ENCODE data around the gene OSBPL1A. TPM values are rescaled to one million over a fixed set of nuclear protein-coding genes. Genes with fewer than 3 reads are reported as not detected.

Gene OSBPL1A
- polyA plus RNA-seq, 1 of the 3 experiments (the other 2 are of a cell fraction) = 21.3 TPM

- Histone ChIP-seq H3K27ac (ENCODE audit: low read depth in 2 of 2, low read length in 1 of 2) (no peak overlapping the region), H3K79me2 (ENCODE audit: insufficient read depth) (no peaks in the 10 kb centered on the region), H3K4me1 (ENCODE audit: control insufficient read depth in 1 of 2, insufficient read depth in 2 of 2, low read depth in 1 of 2, low read length in 1 of 2) (peaks cover 0 to 14% of the 10 kb centered on the region in 2 experiments; a peak in 1 of 4 replicates), H4K20me1 (ENCODE audit: insufficient read depth) (no peaks in the 10 kb centered on the region), H3F3A (replicated peaks; ENCODE audit: insufficient read depth) (peaks cover 12% of the 10 kb centered on the region), H3K9me3 (no peaks in the 10 kb centered on the region), H2AFZ (ENCODE audit: low read depth) (no peak overlapping the region), H3K27me3 (ENCODE audit: insufficient read depth) (no peaks in the 10 kb centered on the region), H3K9me2 (no peaks in the 10 kb centered on the region), H3K36me3 (replicated peaks in 1 of 2; ENCODE audit: control insufficient read depth in 1 of 2, insufficient read depth in 2 of 2, low read length in 1 of 2) (no peaks in the 10 kb centered on the region), H3K9ac (no peak overlapping the region), H3K4me3 (ENCODE audit: low read depth in 2 of 2, low read length in 1 of 2) (no peak overlapping the region), H3K4me2 (no peak overlapping the region)
- ChIA-PET CTCF (no interaction called here), POLR2A (no interaction called here)
- WGBS (ENCODE audit: low lambda C conversion rate) = 69% methylated on average over 6 of the region's 6 CpGs
- TF ChIP-seq YY1 (IDR thresholded peaks at IDR 0.05; ENCODE audit: low read depth) (no peak), GATA2 (CRISPR knock-in tag; IDR thresholded peaks at IDR 0.05) (no peak), CHD2 (IDR thresholded peaks at IDR 0.05; ENCODE audit: low read length, partially characterized antibody) (no peak), USF2 (IDR thresholded peaks at IDR 0.05; ENCODE audit: borderline replicate concordance, low read depth, low read length) (no peak), RFX5 (IDR thresholded peaks at IDR 0.05; ENCODE audit: low read length) (no peak), EZH2phosphoT487 (IDR thresholded peaks at IDR 0.05; ENCODE audit: borderline replicate concordance, low read depth) (no peak), SIN3A (IDR thresholded peaks at IDR 0.05; ENCODE audit: borderline replicate concordance, low read depth, low read length) (no peak), RCOR1 (IDR thresholded peaks at IDR 0.05; ENCODE audit: low read length) (no peak), FOXM1 (IDR thresholded peaks at IDR 0.05; ENCODE audit: low read depth) (no peak), GABPA (IDR thresholded peaks at IDR 0.05; ENCODE audit: low read depth) (no peak), EP300 (IDR thresholded peaks at IDR 0.05; ENCODE audit: borderline replicate concordance in 1 of 2, low read depth in 1 of 2, low read length in 1 of 2) (no peak), JUND (IDR thresholded peaks at IDR 0.05) (no peak), TEAD4 (IDR thresholded peaks at IDR 0.05; ENCODE audit: borderline replicate concordance, insufficient read depth) (no peak)
- TF ChIP-seq, protein P1, sequence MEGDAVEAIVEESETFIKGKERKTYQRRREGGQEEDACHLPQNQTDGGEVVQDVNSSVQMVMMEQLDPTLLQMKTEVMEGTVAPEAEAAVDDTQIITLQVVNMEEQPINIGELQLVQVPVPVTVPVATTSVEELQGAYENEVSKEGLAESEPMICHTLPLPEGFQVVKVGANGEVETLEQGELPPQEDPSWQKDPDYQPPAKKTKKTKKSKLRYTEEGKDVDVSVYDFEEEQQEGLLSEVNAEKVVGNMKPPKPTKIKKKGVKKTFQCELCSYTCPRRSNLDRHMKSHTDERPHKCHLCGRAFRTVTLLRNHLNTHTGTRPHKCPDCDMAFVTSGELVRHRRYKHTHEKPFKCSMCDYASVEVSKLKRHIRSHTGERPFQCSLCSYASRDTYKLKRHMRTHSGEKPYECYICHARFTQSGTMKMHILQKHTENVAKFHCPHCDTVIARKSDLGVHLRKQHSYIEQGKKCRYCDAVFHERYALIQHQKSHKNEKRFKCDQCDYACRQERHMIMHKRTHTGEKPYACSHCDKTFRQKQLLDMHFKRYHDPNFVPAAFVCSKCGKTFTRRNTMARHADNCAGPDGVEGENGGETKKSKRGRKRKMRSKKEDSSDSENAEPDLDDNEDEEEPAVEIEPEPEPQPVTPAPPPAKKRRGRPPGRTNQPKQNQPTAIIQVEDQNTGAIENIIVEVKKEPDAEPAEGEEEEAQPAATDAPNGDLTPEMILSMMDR (IDR thresholded peaks at IDR 0.05) = no peak
- TF ChIP-seq, protein P2, sequence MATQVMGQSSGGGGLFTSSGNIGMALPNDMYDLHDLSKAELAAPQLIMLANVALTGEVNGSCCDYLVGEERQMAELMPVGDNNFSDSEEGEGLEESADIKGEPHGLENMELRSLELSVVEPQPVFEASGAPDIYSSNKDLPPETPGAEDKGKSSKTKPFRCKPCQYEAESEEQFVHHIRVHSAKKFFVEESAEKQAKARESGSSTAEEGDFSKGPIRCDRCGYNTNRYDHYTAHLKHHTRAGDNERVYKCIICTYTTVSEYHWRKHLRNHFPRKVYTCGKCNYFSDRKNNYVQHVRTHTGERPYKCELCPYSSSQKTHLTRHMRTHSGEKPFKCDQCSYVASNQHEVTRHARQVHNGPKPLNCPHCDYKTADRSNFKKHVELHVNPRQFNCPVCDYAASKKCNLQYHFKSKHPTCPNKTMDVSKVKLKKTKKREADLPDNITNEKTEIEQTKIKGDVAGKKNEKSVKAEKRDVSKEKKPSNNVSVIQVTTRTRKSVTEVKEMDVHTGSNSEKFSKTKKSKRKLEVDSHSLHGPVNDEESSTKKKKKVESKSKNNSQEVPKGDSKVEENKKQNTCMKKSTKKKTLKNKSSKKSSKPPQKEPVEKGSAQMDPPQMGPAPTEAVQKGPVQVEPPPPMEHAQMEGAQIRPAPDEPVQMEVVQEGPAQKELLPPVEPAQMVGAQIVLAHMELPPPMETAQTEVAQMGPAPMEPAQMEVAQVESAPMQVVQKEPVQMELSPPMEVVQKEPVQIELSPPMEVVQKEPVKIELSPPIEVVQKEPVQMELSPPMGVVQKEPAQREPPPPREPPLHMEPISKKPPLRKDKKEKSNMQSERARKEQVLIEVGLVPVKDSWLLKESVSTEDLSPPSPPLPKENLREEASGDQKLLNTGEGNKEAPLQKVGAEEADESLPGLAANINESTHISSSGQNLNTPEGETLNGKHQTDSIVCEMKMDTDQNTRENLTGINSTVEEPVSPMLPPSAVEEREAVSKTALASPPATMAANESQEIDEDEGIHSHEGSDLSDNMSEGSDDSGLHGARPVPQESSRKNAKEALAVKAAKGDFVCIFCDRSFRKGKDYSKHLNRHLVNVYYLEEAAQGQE (IDR thresholded peaks at IDR 0.05; ENCODE audit: low read depth, low read length) = no peak
- no peak for DNase-seq
Observed at GRCh38 chr18:24209558-24209957, 188.1 kb downstream of the OSBPL1A start.

Measured in SK-N-SH (cell line).